Liver (tissue), 9 donors: ENCODE measurements around the gene ATP6V0E2. TPM values are rescaled to one million over a fixed set of nuclear protein-coding genes. Genes with fewer than 3 reads are reported as not detected.

Source experiments
- DNase-seq: peaks from one replicate; pipeline ENCODE4 v3.0.0-alpha.2; 2017; ENCODE audit warnings: low spot score
- H3K27ac ChIP-seq, 2 donors: one replicate each; pipeline ENCODE4 v1.7.0; 2013; ENCODE audit warnings: inconsistent platforms in 2 of 2, low read length in 2 of 2, control low read depth in 1 of 2, low read depth in 1 of 2, mild to moderate bottlenecking in 1 of 2
- H3K27me3 ChIP-seq, 4 donors: one replicate each; pipeline versions ENCODE4 v1.6.1 to v1.7.0; 2013; ENCODE audit warnings: low read length in 3 of 4, inconsistent platforms in 1 of 4, mild to moderate bottlenecking in 1 of 4, moderate library complexity in 1 of 4; ENCODE audit not compliant: control insufficient read depth in 4 of 4, insufficient read depth in 4 of 4
- H3K36me3 ChIP-seq, 4 donors: one replicate each; pipeline versions ENCODE4 v1.6.1 to v1.7.0; 2013; ENCODE audit warnings: low read length in 3 of 4, mild to moderate bottlenecking in 3 of 4, low read depth in 1 of 4, moderate library complexity in 1 of 4; ENCODE audit not compliant: control insufficient read depth in 4 of 4, insufficient read depth in 3 of 4
- H3K4me1 ChIP-seq, 4 donors: one replicate each; pipeline versions ENCODE4 v1.6.1 to v1.7.0; 2013; ENCODE audit warnings: low read length in 3 of 4, mild to moderate bottlenecking in 3 of 4, moderate library complexity in 1 of 4; ENCODE audit not compliant: control insufficient read depth in 4 of 4, insufficient read depth in 4 of 4
- H3K4me3 ChIP-seq, 3 donors: one replicate each; pipeline versions ENCODE4 v1.6.1 to v1.7.0; 2013; ENCODE audit warnings: low read length in 3 of 3, control low read depth in 1 of 3, low read depth in 1 of 3, mild to moderate bottlenecking in 1 of 3
- H3K9ac ChIP-seq, 2 donors: one replicate each; pipeline ENCODE4 v1.7.0; 2013; ENCODE audit warnings: low read length in 2 of 2, mild to moderate bottlenecking in 2 of 2, moderate library complexity in 2 of 2, control low read depth in 1 of 2, low read depth in 1 of 2
- H3K9me3 ChIP-seq, 4 donors: one replicate each; pipeline versions ENCODE4 v1.6.1 to v1.7.0; 2013; ENCODE audit warnings: low read length in 3 of 4; ENCODE audit not compliant: control insufficient read depth in 4 of 4
- CTCF ChIP-seq: fragments of 150-350 bp; IDR thresholded peaks from 2 replicates; pipeline ENCODE4 v1.5.1; 2017; ENCODE audit warnings: improper control_type of control experiment, low read depth, low read length; ENCODE audit not compliant: missing input control
- FOXA1 ChIP-seq: IDR thresholded peaks from 2 replicates; pipeline ENCODE4 v1.6.1; 2016; ENCODE audit warnings: antibody characterized with exemption
- GABPA ChIP-seq, 2 donors: IDR thresholded peaks in 1 of 2; conservative IDR thresholded peaks in 1 of 2; 2 replicates each; pipeline ENCODE4 v1.6.1; 2016; ENCODE audit warnings: antibody characterized with exemption in 2 of 2, mild to moderate bottlenecking in 1 of 2, moderate library complexity in 1 of 2
- HNF4A ChIP-seq, 2 donors: conservative IDR thresholded peaks; 2 replicates each; pipeline ENCODE4 v1.6.1; 2016; ENCODE audit warnings: antibody characterized with exemption in 2 of 2, mild to moderate bottlenecking in 2 of 2
- HNF4G ChIP-seq: IDR thresholded peaks from 2 replicates; pipeline ENCODE4 v1.6.1; 2016; ENCODE audit warnings: antibody characterized with exemption
- MAX ChIP-seq: IDR thresholded peaks from 2 replicates; pipeline ENCODE4 v1.6.1; 2016; ENCODE audit warnings: antibody characterized with exemption
- NR2F2 ChIP-seq: IDR thresholded peaks from 2 replicates; pipeline ENCODE4 v1.6.1; 2016; ENCODE audit warnings: antibody characterized with exemption
- RAD21 ChIP-seq, 2 donors: IDR thresholded peaks; 2 replicates each; pipeline ENCODE4 v1.6.1; 2016; ENCODE audit warnings: antibody characterized with exemption in 2 of 2, mild to moderate bottlenecking in 2 of 2
- WGBS: extraction: QIAGEN DNeasy Blood & Tissue Kit; methylation state at CpG from one replicate; pipeline ENCODE4 v1.1.7; 2013; 5-methylcytosine and 5-hydroxymethylcytosine counted together
- polyA plus RNA-seq, 2 donors: library from polyadenylated mRNA; stranded (reverse) in 1 of 2; unstranded in 1 of 2; fragments of 200-250 nt in 1 of 2; fragments of >200 nt in 1 of 2; fragmentation: Nextera tagmentation in 1 of 2; extraction: Ambion mirVana in 1 of 2; gene quantifications; one replicate each; pipeline versions ENCODE4 v1.2.1 to v1.2.3, GENCODE V29; 2013 to 2015
- total RNA-seq, 2 donors: library from RNA; depleted of rRNA; stranded (reverse); fragments of >200 nt; gene quantifications; one replicate each; pipeline ENCODE4 v1.2.3, GENCODE V29; 2014
- donor health status: healthy.
- donor health status: healthy.
- donor health status: healthy.
- donor health status: healthy.
- donor health status: healthy.

Gene ATP6V0E2
- total and polyA plus RNA-seq, 4 donors: 9.8 to 77.1 (median 47.5) TPM

GRCh38 chr7:149881328-149882247 lies 7.8 kb downstream of the ATP6V0E2 start:
- no peaks in the 10 kb centered on the region for H3K9me3 ChIP-seq
- TF ChIP-seq CTCF (no peak), MAX (no peak), RAD21 (IDR thresholded peaks at IDR 0.05) (no peak), HNF4A (conservative IDR thresholded peaks at IDR 0.05) (no peak), FOXA1 (no peak)
- no peaks in the 10 kb centered on the region for H3K36me3 ChIP-seq
- no peak overlapping the region for H3K27ac ChIP-seq
- H3K4me1 ChIP-seq: peaks cover 11 to 44% (median 31%) of the 10 kb centered on the region in 4 donors
- H3K9ac ChIP-seq: no peak overlapping the region
- WGBS: 89% methylated on average over 19 of the region's 19 CpGs
- no peak overlapping the region for H3K4me3 ChIP-seq
- H3K27me3 ChIP-seq: no peaks in the 10 kb centered on the region
- DNase-seq: no peak

GRCh38 chr7:149882248-149883047 lies 8.7 kb downstream of the ATP6V0E2 start:
- peaks cover 11 to 47% (median 31%) of the 10 kb centered on the region in 4 donors for H3K4me1 ChIP-seq
- WGBS: 62% methylated on average over 11 of the region's 11 CpGs
- no peaks in the 10 kb centered on the region for H3K9me3 ChIP-seq
- no peak for TF ChIP-seq GABPA (IDR thresholded peaks at IDR 0.05 in 1 of 2, conservative IDR thresholded peaks at IDR 0.05 in 1 of 2)
- TF ChIP-seq HNF4G: no peak
- TF ChIP-seq HNF4A (conservative IDR thresholded peaks at IDR 0.05): peak in 1 of 2 donors; percentile 3
- H3K4me3 ChIP-seq: no peak overlapping the region
- peak overlapping the region in 1 of 2 donors; percentile 8 for H3K27ac ChIP-seq
- H3K27me3 ChIP-seq: no peaks in the 10 kb centered on the region
- DNase-seq: no peak
- H3K36me3 ChIP-seq: no peaks in the 10 kb centered on the region
- no peak overlapping the region for H3K9ac ChIP-seq

- Histone ChIP-seq H3K27ac (peak overlapping the region in 1 of 2 donors; percentile 8), H3K9me3 (no peaks in the 10 kb centered on the region), H3K27me3 (no peaks in the 10 kb centered on the region), H3K4me1 (peaks cover 11 to 47% (median 31%) of the 10 kb centered on the region in 4 donors), H3K9ac (no peak overlapping the region), H3K36me3 (no peaks in the 10 kb centered on the region), H3K4me3 (no peak overlapping the region)
- 54% methylated on average over 8 of the region's 8 CpGs for WGBS
- TF ChIP-seq NR2F2: no peak
- DNase-seq: no peak
These were observed 9.3 kb downstream of the ATP6V0E2 start for GRCh38 chr7:149883048-149883438.
